Gastrocnemius medialis (tissue), 4 donors: ENCODE data around the gene HIVEP2. TPM values are rescaled to one million over a fixed set of nuclear protein-coding genes. Genes with fewer than 3 reads are reported as not detected.

Source experiments
- ATAC-seq, 2 donors: fragments of 150-250 bp; one replicate each; pipeline ENCODE4 v1.9.1; 2016
- DNase-seq, 2 donors: peaks; one replicate each; pipeline ENCODE4 v3.0.0-alpha.2; 2019
- H3K27ac ChIP-seq, 4 donors: fragments of 200-600 bp; sonication (generic); 1 replicate in 1 of 4; 2 replicates in 3 of 4; pipeline ENCODE4 v1.5.1; 2016 to 2018; ENCODE audit warnings: mild to moderate bottlenecking in 2 of 4, moderate library complexity in 1 of 4
- H3K27me3 ChIP-seq, 3 donors: fragments of 200-600 bp; sonication (generic) in 2 of 3; 1 replicate in 1 of 3; 2 replicates in 2 of 3; pipeline versions ENCODE4 v1.5.1 to v1.6.0; 2016 to 2019; ENCODE audit warnings: mild to moderate bottlenecking in 1 of 3, moderate library complexity in 1 of 3
- H3K36me3 ChIP-seq, 2 donors: fragments of 200-600 bp; sonication (generic) in 1 of 2; one replicate each; pipeline ENCODE4 v1.5.1; 2017 to 2018
- H3K4me1 ChIP-seq, 2 donors: fragments of 200-600 bp; sonication (generic) in 1 of 2; one replicate each; pipeline ENCODE4 v1.5.1; 2016 to 2017; ENCODE audit warnings: mild to moderate bottlenecking in 2 of 2
- H3K4me3 ChIP-seq, 4 donors: fragments of 200-600 bp; sonication (generic) in 3 of 4; 1 replicate in 1 of 4; 2 replicates in 3 of 4; pipeline ENCODE4 v1.5.1; 2016 to 2019; ENCODE audit warnings: mild to moderate bottlenecking in 2 of 4
- H3K9me3 ChIP-seq, 3 donors: fragments of 200-600 bp; sonication (generic) in 2 of 3; 1 replicate in 1 of 3; 2 replicates in 2 of 3; pipeline ENCODE4 v1.5.1; 2016 to 2019
- POLR2A ChIP-seq, 2 donors: fragments of 450-650 bp; IDR thresholded peaks; one replicate each; pipeline ENCODE4 v1.6.1; 2017; ENCODE audit warnings: antibody characterized with exemption in 2 of 2, mild to moderate bottlenecking in 2 of 2, moderate library complexity in 2 of 2
- in situ Hi-C, 4 donors: fragments of 200-750 bp; cut with MboI; loops; one replicate each; pipeline versions ENCODE4 v1.15.0 to v1.8.0; 2017; ENCODE audit warnings: low sequenced_read_pairs in 4 of 4
- intact Hi-C: fragments of 100-400 bp; cut with DNase I; formaldehyde crosslinking; loops from one replicate; pipeline ENCODE4 v1.15.1; 2023; ENCODE audit warnings: low total_unique reads
- total RNA-seq, 4 donors: library from RNA; depleted of rRNA; stranded (reverse); fragments of >200 nt; gene quantifications; one replicate each; pipeline versions ENCODE4 v1.1.0 to v1.2.3, GENCODE V29; 2016
- TF ChIP-seq, protein P1 (sequence below), 5 experiments: fragments of 450-650 bp in 3 of 5; fragments of 200-600 bp in 2 of 5; sonication (generic) in 2 of 5; IDR thresholded peaks in 4 of 5; conservative IDR thresholded peaks in 1 of 5; 1 replicate in 4 of 5; 2 replicates in 1 of 5; pipeline ENCODE4 v1.5.1; 2016 to 2019; ENCODE audit warnings: antibody characterized with exemption in 5 of 5, mild to moderate bottlenecking in 3 of 5, moderate library complexity in 3 of 5

Gene HIVEP2
- total RNA-seq, 4 donors from 2014 or later: 15.9 to 29.4 (median 25.3) TPM

DNA sequence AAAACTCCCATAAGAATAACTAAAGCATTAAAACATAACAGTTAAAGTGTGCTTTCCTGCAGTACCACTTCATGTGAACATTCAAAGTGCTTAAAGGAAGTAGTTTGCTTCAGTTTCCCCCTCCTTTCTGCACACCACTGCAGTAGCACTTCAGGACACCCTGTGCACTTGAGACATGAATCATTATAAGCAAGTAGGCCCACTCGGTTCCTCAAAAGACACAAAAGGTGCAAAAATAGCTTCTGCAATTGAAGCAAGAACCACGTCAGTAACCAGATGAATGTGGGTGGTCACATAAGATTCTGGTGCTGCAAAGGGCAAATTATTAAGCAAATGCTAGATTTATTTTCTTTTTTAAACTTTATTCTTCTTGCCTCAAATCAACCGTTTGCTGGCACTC, 160.6 kb downstream of the HIVEP2 start:
- TF ChIP-seq POLR2A (IDR thresholded peaks at IDR 0.05): no peak
- TF ChIP-seq, protein P1, sequence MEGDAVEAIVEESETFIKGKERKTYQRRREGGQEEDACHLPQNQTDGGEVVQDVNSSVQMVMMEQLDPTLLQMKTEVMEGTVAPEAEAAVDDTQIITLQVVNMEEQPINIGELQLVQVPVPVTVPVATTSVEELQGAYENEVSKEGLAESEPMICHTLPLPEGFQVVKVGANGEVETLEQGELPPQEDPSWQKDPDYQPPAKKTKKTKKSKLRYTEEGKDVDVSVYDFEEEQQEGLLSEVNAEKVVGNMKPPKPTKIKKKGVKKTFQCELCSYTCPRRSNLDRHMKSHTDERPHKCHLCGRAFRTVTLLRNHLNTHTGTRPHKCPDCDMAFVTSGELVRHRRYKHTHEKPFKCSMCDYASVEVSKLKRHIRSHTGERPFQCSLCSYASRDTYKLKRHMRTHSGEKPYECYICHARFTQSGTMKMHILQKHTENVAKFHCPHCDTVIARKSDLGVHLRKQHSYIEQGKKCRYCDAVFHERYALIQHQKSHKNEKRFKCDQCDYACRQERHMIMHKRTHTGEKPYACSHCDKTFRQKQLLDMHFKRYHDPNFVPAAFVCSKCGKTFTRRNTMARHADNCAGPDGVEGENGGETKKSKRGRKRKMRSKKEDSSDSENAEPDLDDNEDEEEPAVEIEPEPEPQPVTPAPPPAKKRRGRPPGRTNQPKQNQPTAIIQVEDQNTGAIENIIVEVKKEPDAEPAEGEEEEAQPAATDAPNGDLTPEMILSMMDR (IDR thresholded peaks at IDR 0.05 in 4 of 5, conservative IDR thresholded peaks at IDR 0.05 in 1 of 5): no peak
- Histone ChIP-seq H3K36me3 (no peaks in the 10 kb centered on the region), H3K4me1 (no peaks in the 10 kb centered on the region), H3K27ac (no peak overlapping the region), H3K4me3 (no peak overlapping the region), H3K9me3 (no peaks in the 10 kb centered on the region), H3K27me3 (no peaks in the 10 kb centered on the region)
- intact Hi-C loops: no loop called here
- no peak for DNase-seq
- in situ Hi-C loops: no loop called here
- ATAC-seq: peak in 1 of 2 donors; percentile 21

DNA sequence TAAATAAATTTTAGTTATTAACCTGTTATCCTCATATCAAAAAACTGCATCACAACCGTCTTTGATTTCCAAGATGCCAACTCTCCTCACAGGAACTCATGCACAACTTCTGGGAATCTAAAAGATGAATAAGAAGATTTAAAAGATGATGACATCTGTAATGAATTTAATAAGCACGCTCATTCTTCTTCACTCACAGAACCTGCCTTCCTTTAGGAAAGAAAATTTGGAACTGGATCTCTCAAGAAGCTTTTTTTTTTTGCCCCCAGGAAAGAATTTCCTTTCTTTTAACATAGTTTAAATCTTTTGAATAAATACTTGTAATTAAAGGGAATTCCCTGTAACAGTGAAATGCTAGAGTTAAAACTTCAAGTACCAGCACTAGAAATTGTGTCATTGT, 161.5 kb downstream of the HIVEP2 start:
- in situ Hi-C loops: no loop called here
- intact Hi-C loops: no loop called here
- Histone ChIP-seq H3K4me1 (no peaks in the 10 kb centered on the region), H3K9me3 (no peaks in the 10 kb centered on the region), H3K36me3 (no peaks in the 10 kb centered on the region), H3K4me3 (no peak overlapping the region), H3K27ac (no peak overlapping the region), H3K27me3 (no peaks in the 10 kb centered on the region)
- TF ChIP-seq, protein P1 (IDR thresholded peaks at IDR 0.05 in 4 of 5, conservative IDR thresholded peaks at IDR 0.05 in 1 of 5): no peak
- TF ChIP-seq POLR2A (IDR thresholded peaks at IDR 0.05): no peak
- DNase-seq (no peak), ATAC-seq (no peak)

DNA sequence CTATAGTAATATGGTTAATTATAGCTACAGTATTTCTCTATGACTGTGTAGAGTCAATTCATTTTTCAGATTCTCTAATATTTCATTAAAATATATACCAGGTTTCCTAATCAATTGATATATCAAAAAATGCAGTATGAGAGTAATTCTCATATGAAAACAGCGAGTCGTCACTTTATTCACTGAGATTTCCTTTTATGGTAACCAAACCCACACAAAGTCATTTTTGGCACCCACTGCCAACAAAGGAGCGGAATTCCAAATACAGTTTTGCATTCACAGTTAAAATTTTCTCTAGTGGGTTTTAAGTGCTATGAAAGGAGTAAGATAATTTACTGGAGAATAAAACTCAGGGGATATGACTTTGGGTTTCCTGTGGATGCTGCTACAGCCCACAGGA, 163.8 kb downstream of the HIVEP2 start:
- Histone ChIP-seq H3K27me3 (no peaks in the 10 kb centered on the region), H3K36me3 (no peaks in the 10 kb centered on the region), H3K4me3 (no peak overlapping the region), H3K27ac (no peak overlapping the region), H3K4me1 (no peaks in the 10 kb centered on the region), H3K9me3 (no peaks in the 10 kb centered on the region)
- intact Hi-C loops (no loop called here), in situ Hi-C loops (no loop called here)
- ATAC-seq: no peak
- TF ChIP-seq, protein P1 (IDR thresholded peaks at IDR 0.05 in 4 of 5, conservative IDR thresholded peaks at IDR 0.05 in 1 of 5): no peak
- TF ChIP-seq POLR2A (IDR thresholded peaks at IDR 0.05): no peak
- no peak for DNase-seq

DNA sequence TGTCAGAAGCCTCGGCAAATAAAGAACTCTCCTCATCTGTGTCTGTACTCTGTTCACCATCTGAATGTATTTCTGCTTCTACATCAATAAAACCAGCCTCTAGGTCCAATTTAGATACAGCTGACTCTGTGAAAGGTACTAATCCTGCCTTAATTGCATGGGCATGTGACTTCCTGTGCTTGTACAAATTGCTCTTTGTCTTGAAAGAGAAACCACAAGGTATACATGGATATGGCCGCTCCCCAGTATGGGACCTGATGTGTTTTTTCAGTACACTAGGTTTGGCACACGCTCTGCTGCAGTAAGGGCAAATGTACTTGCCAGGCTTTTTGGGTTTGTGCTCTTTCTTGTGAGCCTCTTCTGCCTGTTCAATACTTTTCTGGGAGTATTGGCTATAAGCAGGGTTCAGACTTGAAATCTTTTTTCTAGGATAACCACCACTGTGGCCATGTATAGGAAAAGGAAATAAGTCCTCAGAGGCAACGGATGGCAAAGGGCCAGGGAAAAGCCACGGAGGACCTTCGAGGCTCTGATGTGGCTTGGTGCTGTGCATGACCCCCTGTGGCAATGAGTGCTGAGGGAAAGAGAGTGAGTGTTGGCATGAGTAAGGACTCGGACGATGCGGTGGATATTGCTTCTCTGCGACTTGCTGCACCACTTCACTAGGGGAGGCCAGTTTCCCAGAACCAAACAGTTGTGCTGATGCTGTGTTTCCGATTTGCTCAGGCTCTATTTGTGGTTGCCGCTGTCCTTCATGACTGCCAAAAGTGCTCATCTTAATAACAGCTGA, 170.9 kb downstream of the HIVEP2 start:
- no peaks in the 10 kb centered on the region for H3K27me3 ChIP-seq
- in situ Hi-C loops: no loop called here
- no peaks in the 10 kb centered on the region for H3K9me3 ChIP-seq
- ATAC-seq (no peak), DNase-seq (no peak)
- no peaks in the 10 kb centered on the region for H3K4me1 ChIP-seq
- no peak overlapping the region for H3K4me3 ChIP-seq
- H3K36me3 ChIP-seq: peaks cover 0 to 54% of the 10 kb centered on the region in 2 donors
- TF ChIP-seq, protein P1 (IDR thresholded peaks at IDR 0.05 in 4 of 5, conservative IDR thresholded peaks at IDR 0.05 in 1 of 5): no peak
- TF ChIP-seq POLR2A (IDR thresholded peaks at IDR 0.05): no peak
- intact Hi-C loops: no loop called here
- H3K27ac ChIP-seq: no peak overlapping the region
